NCI-H446 (cell line): ENCODE results near the gene CARD14.
"Not testable (repeated sequence)": the region's sequence is repeated elsewhere in the genome, so short reads cannot be mapped to it uniquely, and the experiment has no call there.

Experiments used
- DNase-seq, 2 experiments: peaks; one replicate each; lab custom pipeline; 2025; lab: John Stamatoyannopoulos, UW

CARD14 gene

DNA sequence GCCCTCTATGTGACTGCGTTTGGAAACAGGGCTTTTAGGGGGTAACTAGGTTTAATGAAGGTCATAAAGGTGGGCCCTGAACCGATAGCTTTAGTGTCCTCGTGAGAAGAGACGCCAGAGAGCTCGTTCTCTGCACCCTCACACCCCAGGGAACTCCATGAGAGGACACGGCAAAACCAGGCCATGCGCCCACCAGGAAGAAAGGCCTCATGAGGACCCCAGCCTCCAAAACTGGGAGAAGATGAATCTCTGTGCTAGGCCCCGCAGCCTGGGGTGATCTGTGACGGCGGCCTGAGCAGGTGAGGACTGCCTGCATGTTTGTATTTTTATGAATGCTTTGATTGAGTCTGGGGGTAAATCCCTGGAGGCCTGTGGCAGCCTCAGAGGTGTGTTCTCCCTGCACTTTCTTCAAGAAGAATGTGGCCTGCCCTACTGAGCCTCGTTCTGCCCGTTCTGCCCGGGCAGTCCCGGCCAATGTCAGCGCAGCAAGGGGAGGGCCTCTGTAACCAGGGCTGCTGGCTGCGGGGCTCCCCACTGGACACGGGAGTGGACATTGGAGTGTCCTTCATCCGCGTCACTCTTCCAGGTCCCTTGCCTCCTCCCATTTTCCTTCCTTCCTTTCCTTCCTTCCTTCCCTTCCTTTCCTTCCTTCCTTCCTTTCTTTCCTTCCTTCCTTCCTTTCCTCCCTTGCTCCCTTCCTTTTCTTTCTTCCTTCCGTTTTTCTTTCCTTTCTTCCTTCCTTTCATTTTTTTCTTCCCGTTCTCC, 84.0 kb downstream of the CARD14 start:
- DNase-seq: no peak

DNA sequence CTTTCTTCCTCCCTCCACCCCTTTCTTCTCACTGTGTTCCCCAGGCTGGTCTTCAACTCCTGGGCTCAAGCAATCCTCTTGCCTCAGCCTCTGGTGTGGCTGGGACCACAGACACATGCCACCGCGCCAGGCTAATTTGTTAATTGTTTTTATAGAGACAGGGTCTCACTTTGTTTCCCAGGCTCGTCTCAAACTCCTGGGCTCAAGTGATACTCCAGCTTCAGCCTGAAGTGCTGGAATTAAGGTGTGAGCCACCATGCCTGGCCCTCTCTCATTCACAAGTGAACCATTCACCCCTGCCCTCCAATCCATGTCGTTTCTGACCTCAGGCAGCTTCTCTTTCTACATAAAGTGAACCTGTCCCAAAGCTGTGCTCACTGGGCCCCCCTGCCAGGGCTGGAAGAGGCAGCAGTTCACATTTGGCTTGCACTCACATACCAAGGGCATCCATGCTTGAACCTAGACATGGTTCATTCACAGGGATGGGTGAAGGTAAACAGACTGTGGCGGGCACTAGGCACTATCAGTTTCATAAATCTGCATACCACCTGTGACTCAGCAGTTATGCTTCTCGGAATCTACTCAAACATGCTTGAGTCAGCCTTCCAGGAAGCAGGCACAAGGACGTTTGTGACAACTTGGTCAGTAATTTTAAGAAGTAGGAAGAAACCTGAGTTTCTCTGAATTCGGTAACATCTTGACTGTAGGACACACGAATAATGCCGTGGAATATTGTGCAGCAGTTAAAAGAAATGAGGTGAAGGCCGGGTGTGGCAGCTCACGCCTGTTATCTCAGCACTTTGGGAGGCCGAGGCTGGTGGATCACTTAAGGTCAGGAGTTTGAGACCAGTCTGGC, 84.8 kb downstream of the CARD14 start:
- no peak for DNase-seq

DNA sequence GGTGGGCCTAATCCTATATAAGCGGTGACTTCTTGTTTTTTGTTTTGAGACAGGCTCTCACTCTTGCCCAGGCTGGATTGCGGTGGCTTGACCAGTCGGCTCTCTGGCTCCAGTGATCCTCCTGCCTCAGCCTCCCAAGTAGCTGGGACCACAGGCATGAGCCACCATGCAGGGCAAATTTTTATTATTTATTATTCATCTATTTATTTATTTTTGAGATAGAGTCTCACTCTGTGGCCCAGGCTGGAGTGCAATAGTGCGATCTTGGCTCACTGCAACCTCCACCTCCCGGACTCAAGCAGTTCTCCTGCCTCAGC, 86.2 kb downstream of the CARD14 start:
- DNase-seq: no peak

DNA sequence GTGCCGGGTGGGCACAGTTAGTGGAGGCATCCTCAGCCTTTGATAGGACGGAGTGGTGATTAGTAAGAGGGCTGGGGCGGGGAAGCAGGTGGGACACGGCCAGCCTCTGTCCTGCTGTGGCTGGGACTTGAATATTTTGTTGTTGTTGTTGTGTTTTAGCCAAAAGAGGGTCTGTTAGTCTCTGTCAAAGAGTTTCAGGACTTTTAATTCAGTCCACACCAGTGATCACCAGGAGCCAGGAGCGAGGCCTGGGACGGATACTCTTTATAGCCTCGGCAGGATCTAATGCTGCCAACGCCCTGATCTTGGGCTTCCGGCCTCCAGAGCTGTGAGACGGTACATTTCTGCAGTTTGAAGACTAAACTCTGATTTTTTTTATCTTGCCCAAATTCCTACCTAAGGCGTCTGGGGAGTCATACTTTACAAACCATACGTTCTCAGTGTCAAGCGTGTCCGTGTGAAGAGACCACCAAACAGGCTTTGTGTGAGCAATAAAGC, 87.9 kb downstream of the CARD14 start:
- DNase-seq: no peak

DNA sequence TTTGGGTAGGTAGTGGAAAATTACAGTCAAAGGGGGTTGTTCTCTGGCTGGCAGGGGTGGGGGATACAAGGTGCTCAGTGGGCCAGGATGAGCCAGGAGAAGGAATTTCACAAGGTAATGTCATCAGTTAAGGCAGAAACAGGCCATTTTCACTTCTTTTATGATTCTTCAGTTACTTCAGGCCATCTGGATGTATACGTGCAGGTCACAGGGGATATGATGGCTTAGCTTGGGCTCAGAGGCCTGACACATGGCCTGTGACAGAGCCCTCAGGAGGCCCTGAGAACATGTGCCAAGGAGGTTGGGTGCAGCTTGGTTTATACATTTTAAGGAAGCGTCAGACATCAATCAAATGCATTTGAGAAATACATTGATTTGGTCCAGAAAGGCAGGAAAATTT, 88.5 kb downstream of the CARD14 start:
- DNase-seq: not testable (repeated sequence)
